IMR-90 (cell line): ENCODE measurements around the gene SYTL1. TPM values are rescaled to one million over a fixed set of nuclear protein-coding genes. Genes with fewer than 3 reads are reported as not detected.

Experiments
- ATAC-seq: fragments of 200-7000 bp; cut with Tn5 transposase; 2 replicates; pipeline ENCODE4 v1.9.1; 2020; ENCODE audit warnings: low read depth, mild to moderate bottlenecking, moderate library complexity
- BruUV-seq: library from RNA; stranded (reverse); fragments of 400-500 nt; replicated peaks from 2 replicates; lab custom pipeline; 2021; lab: Mats Ljungman, UMichigan
- CTCF ChIA-PET: fragments of 300-600 bp; formaldehyde crosslinking; extraction: SDS; loops from one replicate; lab custom pipeline; 2021; ENCODE audit warnings: antibody characterized with exemption; lab: Yijun Ruan, JAX
- POLR2A ChIA-PET: fragments of 300-600 bp; sonication (Branson Sonifier 250); formaldehyde crosslinking; loops from one replicate; lab custom pipeline; 2022; ENCODE audit warnings: antibody characterized with exemption; ENCODE audit not compliant: unreplicated experiment; lab: Charles Lee
- DNase-seq: peaks from one replicate; pipeline ENCODE4 v3.0.0; 2013
- H2AFZ ChIP-seq: replicated peaks from 2 replicates; pipeline ENCODE3; 2013; ENCODE audit warnings: low read length, mild to moderate bottlenecking; ENCODE audit not compliant: poor library complexity
- H2AK5ac ChIP-seq: 2 replicates; pipeline ENCODE4 v1.6.1; 2013; ENCODE audit warnings: low read depth, low read length, inconsistent platforms
- H2AK9ac ChIP-seq: replicated peaks from 2 replicates; pipeline ENCODE3; 2013; ENCODE audit warnings: mild to moderate bottlenecking, low read depth, low read length, moderate library complexity; ENCODE audit not compliant: poor library complexity
- H2BK120ac ChIP-seq: 2 replicates; pipeline ENCODE4 v1.6.1; 2013; ENCODE audit warnings: low read depth, low read length, inconsistent platforms
- H2BK15ac ChIP-seq: 3 replicates; pipeline ENCODE4 v1.6.1; 2013; ENCODE audit warnings: low read depth, low read length, inconsistent platforms
- H2BK20ac ChIP-seq: 2 replicates; pipeline ENCODE4 v1.6.1; 2013; ENCODE audit warnings: low read depth, mild to moderate bottlenecking, inconsistent platforms, low read length, moderate library complexity
- H2BK5ac ChIP-seq: 2 replicates; pipeline ENCODE4 v1.6.1; 2013; ENCODE audit warnings: mild to moderate bottlenecking, low read depth, low read length, inconsistent platforms; ENCODE audit not compliant: poor library complexity, severe bottlenecking
- H3K14ac ChIP-seq: replicated peaks from 2 replicates; pipeline ENCODE4 v1.6.1; 2013; ENCODE audit warnings: low read depth, low read length, inconsistent platforms
- H3K18ac ChIP-seq: 2 replicates; pipeline ENCODE4 v1.6.1; 2013; ENCODE audit warnings: low read depth, low read length, control low read depth
- H3K23ac ChIP-seq: 2 replicates; pipeline ENCODE4 v1.6.1; 2013; ENCODE audit warnings: low read depth, low read length, inconsistent platforms
- H3K27ac ChIP-seq: 2 replicates; pipeline ENCODE4 v1.5.1; 2013; ENCODE audit warnings: mild to moderate bottlenecking, control low read depth, low read length; ENCODE audit not compliant: insufficient read depth
- H3K27me3 ChIP-seq: 2 replicates; pipeline ENCODE4 v1.6.1; 2013; ENCODE audit warnings: low read length; ENCODE audit not compliant: control insufficient read depth, insufficient read depth
- H3K36me3 ChIP-seq: 2 replicates; pipeline ENCODE4 v1.6.1; 2013; ENCODE audit warnings: low read length, mixed read lengths; ENCODE audit not compliant: control insufficient read depth, insufficient read depth
- H3K4ac ChIP-seq: 2 replicates; pipeline ENCODE4 v1.6.1; 2013; ENCODE audit warnings: low read depth, low read length, inconsistent platforms
- H3K4me1 ChIP-seq: 2 replicates; pipeline ENCODE4 v1.6.1; 2013; ENCODE audit warnings: low read length, mixed read lengths; ENCODE audit not compliant: control insufficient read depth, insufficient read depth
- H3K4me2 ChIP-seq: 2 replicates; pipeline ENCODE4 v1.6.1; 2013; ENCODE audit warnings: low read depth, mild to moderate bottlenecking, control low read depth, low read length, moderate library complexity
- H3K4me3 ChIP-seq: 2 replicates; pipeline ENCODE4 v1.5.1; 2013; ENCODE audit warnings: low read depth, mild to moderate bottlenecking, control low read depth, low read length, moderate library complexity; ENCODE audit not compliant: insufficient read depth
- H3K56ac ChIP-seq: 2 replicates; pipeline ENCODE4 v1.6.1; 2013; ENCODE audit warnings: low read length, inconsistent platforms; ENCODE audit not compliant: insufficient read depth; ENCODE audit errors: extremely low read depth
- H3K79me1 ChIP-seq, 2 experiments: 2 replicates each; pipeline ENCODE4 v1.6.1; 2013; ENCODE audit warnings: low read length in 2 of 2, inconsistent platforms in 1 of 2, low read depth in 1 of 2
- H3K9ac ChIP-seq: 2 replicates; pipeline ENCODE4 v1.6.1; 2013; ENCODE audit warnings: low read depth, low read length, control low read depth
- H3K9me1 ChIP-seq: 2 replicates; pipeline ENCODE4 v1.6.1; 2013; ENCODE audit warnings: low read length, inconsistent platforms; ENCODE audit not compliant: insufficient read depth
- H3K9me3 ChIP-seq: 2 replicates; pipeline ENCODE4 v1.6.1; 2013; ENCODE audit warnings: low read length; ENCODE audit not compliant: control insufficient read depth, insufficient read depth
- H4K20me1 ChIP-seq: 2 replicates; pipeline ENCODE4 v1.6.1; 2013; ENCODE audit warnings: low read length, inconsistent platforms; ENCODE audit not compliant: insufficient read depth
- H4K5ac ChIP-seq: 2 replicates; pipeline ENCODE4 v1.6.1; 2013; ENCODE audit warnings: mild to moderate bottlenecking, low read depth, low read length, control low read depth
- H4K8ac ChIP-seq, 2 experiments: 2 replicates each; pipeline ENCODE4 v1.6.1; 2013; ENCODE audit warnings: low read depth in 2 of 2, low read length in 2 of 2, control low read depth in 1 of 2, inconsistent platforms in 1 of 2
- H4K91ac ChIP-seq: 2 replicates; pipeline ENCODE4 v1.6.1; 2013; ENCODE audit warnings: low read depth, low read length, inconsistent platforms; ENCODE audit not compliant: insufficient read depth
- NFE2L2 ChIP-seq: fragments of 150-350 bp; IDR thresholded peaks from 2 replicates; pipeline ENCODE4 v1.6.1; 2016; ENCODE audit warnings: low read depth, mild to moderate bottlenecking, low read length
- RCOR1 ChIP-seq: IDR thresholded peaks from 2 replicates; pipeline ENCODE4 v1.6.1; 2012; ENCODE audit warnings: mild to moderate bottlenecking, low read length, improper control_type of control experiment; ENCODE audit not compliant: insufficient replicate concordance
- RFX5 ChIP-seq: IDR thresholded peaks from 2 replicates; pipeline ENCODE4 v1.8.0; 2012; ENCODE audit warnings: low read depth, mild to moderate bottlenecking, low read length, moderate library complexity
- WGBS, 2 experiments: methylation state at CpG; one replicate each; pipeline versions ENCODE4 v1.1.5 to v1.1.7; 2013; ENCODE audit warnings: missing lambda C conversion rate in 2 of 2; ENCODE audit not compliant: insufficient read length in 1 of 2; ENCODE audit errors: extremely low coverage in 2 of 2; 5-methylcytosine and 5-hydroxymethylcytosine counted together
- dilution Hi-C: fragments of 300-500 bp; cut with HindIII; formaldehyde crosslinking; loops from one replicate; pipeline ENCODE4 v1.14.3; 2018; ENCODE audit warnings: low sequenced_read_pairs; ENCODE audit not compliant: unreplicated experiment
- in situ Hi-C: fragments of 300-500 bp; cut with MboI; formaldehyde crosslinking; loops from 3 replicates; pipeline ENCODE4 v1.14.3; 2019; ENCODE audit warnings: low sequenced_read_pairs, inconsistent platforms, mixed read lengths
- intact Hi-C: fragments of 100-400 bp; cut with micrococcal nuclease; formaldehyde crosslinking; loops from 2 replicates; pipeline ENCODE4 v1.10.0; 2022
- polyA plus RNA-seq, 3 experiments: library from polyadenylated mRNA; depleted of rRNA; stranded (reverse); fragments of >200 nt; gene quantifications; 2 replicates each; pipeline ENCODE4 v1.2.3, GENCODE V29; 2012; ENCODE audit warnings: low replicate concordance in 1 of 3
- total RNA-seq: library from RNA; depleted of rRNA; stranded (reverse); fragments of >200 nt; gene quantifications from 2 replicates; pipeline ENCODE4 v1.2.3, GENCODE V29; 2012
- TF ChIP-seq, protein P1 (sequence below): conservative IDR thresholded peaks from 2 replicates; pipeline ENCODE4 v1.5.1; 2012; ENCODE audit warnings: mild to moderate bottlenecking, low read depth, low read length, improper control_type of control experiment

Gene SYTL1
- total and polyA plus RNA-seq, 2 of the 4 experiments (the other 2 are of a cell fraction), result 0.18 to 1.0 TPM

DNA sequence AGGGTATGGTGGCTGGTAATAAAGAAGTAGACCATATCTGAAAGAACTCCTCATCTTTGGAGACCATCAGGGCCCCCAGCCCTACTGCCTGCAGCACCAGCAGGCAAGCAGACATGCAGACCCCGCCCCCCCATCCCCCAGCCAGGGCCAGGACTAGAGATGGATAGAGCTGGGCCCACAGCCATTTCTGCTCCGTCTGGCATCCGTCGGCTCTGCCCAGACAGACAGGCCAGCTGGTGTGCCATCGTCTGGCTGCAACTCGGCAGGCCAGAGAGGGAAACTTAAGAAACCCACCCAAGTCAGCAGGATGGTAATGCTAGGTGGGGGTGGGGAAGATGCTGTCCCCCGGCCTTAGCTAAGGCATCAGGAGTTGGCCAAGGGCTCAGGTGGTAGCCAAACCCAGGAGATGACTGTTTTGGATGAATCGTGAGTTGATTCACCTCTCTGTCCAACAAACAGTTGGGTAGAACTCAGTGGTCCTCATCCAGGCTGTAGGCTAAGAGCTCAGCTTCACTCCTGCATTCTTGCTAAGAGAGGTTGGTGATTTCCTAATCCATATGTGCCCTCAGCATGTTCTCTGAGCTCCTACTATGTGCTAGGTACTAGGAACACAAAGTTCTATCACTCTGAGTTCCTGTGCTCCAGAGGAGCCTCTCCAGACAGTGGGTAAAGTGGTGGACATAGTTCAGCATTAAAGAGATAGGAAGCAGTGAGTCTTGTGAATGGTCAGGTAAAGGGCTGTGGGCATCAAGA, 43.0 kb upstream of the SYTL1 start:
- dilution Hi-C loops (no loop called here), intact Hi-C loops (loop anchor here (5.0 kb wide), 1 partner anchor 258 kb away; no protein-coding TSS in a partner anchor), in situ Hi-C loops (no loop called here)
- DNase-seq (no peak), ATAC-seq (no peak)
- Histone ChIP-seq H3K4me3 (no peak overlapping the region), H3K18ac (peak overlapping the region; percentile 94), H2AK5ac (peak overlapping the region; percentile 100), H3K36me3 (peaks cover 19% of the 10 kb centered on the region), H3K27me3 (no peaks in the 10 kb centered on the region), H4K20me1 (0 out of 2 replicates have a peak, but pooled peaks cover 4% of the 10 kb centered on the region), H3K14ac (peak overlapping the region; percentile 100), H2BK20ac (peak overlapping the region; percentile 99), H2BK5ac (peak overlapping the region; percentile 97), H4K91ac (peak overlapping the region; percentile 99), H3K23ac (peak overlapping the region; percentile 100), H3K4me1 (peaks cover 27% of the 10 kb centered on the region), H4K8ac (peak overlapping the region; percentile 99), H3K27ac (peak overlapping the region; percentile 89), H3K4ac (peak overlapping the region; percentile 100), H3K4me2 (peak overlapping the region; percentile 59), H2BK120ac (peak overlapping the region; percentile 100), H3K9me1 (peaks cover 13% of the 10 kb centered on the region), H3K9ac (peak overlapping the region; percentile 60), H3K9me3 (no peaks in the 10 kb centered on the region), H3K56ac (peak overlapping the region; percentile 89), H2AK9ac (peak overlapping the region; percentile 94), H2BK15ac (peak overlapping the region; percentile 98), H2AFZ (peak overlapping the region; percentile 92), H4K5ac (peak overlapping the region; percentile 96), H3K79me1 (peaks cover 0 to 21% of the 10 kb centered on the region in 2 experiments; a peak in 2 of 4 replicates)
- BruUV-seq, result no TSS peak
- POLR2A ChIA-PET, result interaction anchor here (0.5 to 0.6 kb wide), 2 partner anchors 196 to 264 kb away, joined by 3 to 4 read pairs; no protein-coding TSS in a partner anchor
- no CpG with 5 or more reads among the region's 8 CpGs for WGBS, 2 experiments
- TF ChIP-seq RFX5 (no peak), NFE2L2 (no peak), RCOR1 (no peak)
- TF ChIP-seq, protein P1, sequence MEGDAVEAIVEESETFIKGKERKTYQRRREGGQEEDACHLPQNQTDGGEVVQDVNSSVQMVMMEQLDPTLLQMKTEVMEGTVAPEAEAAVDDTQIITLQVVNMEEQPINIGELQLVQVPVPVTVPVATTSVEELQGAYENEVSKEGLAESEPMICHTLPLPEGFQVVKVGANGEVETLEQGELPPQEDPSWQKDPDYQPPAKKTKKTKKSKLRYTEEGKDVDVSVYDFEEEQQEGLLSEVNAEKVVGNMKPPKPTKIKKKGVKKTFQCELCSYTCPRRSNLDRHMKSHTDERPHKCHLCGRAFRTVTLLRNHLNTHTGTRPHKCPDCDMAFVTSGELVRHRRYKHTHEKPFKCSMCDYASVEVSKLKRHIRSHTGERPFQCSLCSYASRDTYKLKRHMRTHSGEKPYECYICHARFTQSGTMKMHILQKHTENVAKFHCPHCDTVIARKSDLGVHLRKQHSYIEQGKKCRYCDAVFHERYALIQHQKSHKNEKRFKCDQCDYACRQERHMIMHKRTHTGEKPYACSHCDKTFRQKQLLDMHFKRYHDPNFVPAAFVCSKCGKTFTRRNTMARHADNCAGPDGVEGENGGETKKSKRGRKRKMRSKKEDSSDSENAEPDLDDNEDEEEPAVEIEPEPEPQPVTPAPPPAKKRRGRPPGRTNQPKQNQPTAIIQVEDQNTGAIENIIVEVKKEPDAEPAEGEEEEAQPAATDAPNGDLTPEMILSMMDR, result no peak
- CTCF ChIA-PET, result interaction anchor here (0.6 to 7.1 kb wide), 10 partner anchors 34 to 364 kb away, joined by 3 to 79 read pairs (median 3); no protein-coding TSS in a partner anchor
